ENCODE results near the gene FGB.

- TF ChIP-seq, protein P1, sequence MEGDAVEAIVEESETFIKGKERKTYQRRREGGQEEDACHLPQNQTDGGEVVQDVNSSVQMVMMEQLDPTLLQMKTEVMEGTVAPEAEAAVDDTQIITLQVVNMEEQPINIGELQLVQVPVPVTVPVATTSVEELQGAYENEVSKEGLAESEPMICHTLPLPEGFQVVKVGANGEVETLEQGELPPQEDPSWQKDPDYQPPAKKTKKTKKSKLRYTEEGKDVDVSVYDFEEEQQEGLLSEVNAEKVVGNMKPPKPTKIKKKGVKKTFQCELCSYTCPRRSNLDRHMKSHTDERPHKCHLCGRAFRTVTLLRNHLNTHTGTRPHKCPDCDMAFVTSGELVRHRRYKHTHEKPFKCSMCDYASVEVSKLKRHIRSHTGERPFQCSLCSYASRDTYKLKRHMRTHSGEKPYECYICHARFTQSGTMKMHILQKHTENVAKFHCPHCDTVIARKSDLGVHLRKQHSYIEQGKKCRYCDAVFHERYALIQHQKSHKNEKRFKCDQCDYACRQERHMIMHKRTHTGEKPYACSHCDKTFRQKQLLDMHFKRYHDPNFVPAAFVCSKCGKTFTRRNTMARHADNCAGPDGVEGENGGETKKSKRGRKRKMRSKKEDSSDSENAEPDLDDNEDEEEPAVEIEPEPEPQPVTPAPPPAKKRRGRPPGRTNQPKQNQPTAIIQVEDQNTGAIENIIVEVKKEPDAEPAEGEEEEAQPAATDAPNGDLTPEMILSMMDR (IDR thresholded peaks at IDR 0.05), result no peak
- TF ChIP-seq POLR2AphosphoS5 (IDR thresholded peaks at IDR 0.05), result no peak
Measured at GRCh38 chr4:154578919-154579318, 16.1 kb downstream of the FGB start.

All from stomach (tissue), 4 donors.